Measurements from ENCODE around the gene TGFBR2. TPM values are rescaled to one million over a fixed set of nuclear protein-coding genes. Genes with fewer than 3 reads are reported as not detected.
A peak's percentile ranks its signal among the peaks of the same experiment; 100 is the strongest.

The TGFBR2 gene
- total and polyA plus RNA-seq, 5 donors = 77.7 to 255 (median 197) TPM

DNA sequence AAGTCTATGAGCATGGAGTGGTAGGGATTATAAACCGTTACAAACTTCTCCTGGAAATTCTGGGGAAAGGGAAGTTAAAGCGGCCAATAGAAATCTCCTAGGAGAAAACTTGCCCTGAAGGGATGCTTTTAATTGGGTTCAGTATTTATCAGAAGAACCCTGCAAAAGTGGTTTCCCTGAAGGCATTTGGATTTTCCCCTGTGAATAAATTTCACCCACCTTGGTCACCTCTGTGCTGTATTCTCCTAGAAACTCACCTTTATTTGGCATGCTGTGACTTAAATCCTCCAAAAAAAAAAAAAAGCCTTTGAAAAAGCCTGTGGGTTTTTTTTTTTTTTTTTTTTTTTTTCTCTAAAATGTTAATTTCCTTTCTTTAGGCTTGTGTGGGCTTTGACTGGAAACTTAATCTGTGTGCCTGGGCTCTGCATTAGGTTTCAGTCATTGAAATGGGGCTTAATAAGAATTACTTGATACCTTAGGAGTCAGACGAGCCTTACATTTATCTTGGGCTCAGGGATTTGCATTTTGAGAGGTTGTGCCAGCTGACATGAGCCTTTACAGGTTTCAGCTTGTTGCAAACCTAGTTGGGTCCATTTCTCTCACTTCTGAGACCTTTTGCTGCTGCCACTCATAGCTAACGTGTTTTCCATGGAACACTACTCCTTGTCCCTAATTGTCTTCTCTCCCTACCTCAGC, 22.0 kb downstream of the TGFBR2 start:
- WGBS = 50% methylated on average over 4 of the region's 4 CpGs
- intact Hi-C loops (cut with DNase I) = no loop called here
- no peaks in the 10 kb centered on the region for H3K27me3 ChIP-seq (ENCODE audit: control insufficient read depth, insufficient read depth)
- H3K4me1 ChIP-seq (ENCODE audit: control insufficient read depth, insufficient read depth, low read length) = peaks cover 33% of the 10 kb centered on the region
- DNase-seq (no peak), ATAC-seq (no peak)
- H3K27ac ChIP-seq (ENCODE audit: low read length) = peak overlapping the region; percentile 96
- H3K4me3 ChIP-seq (ENCODE audit: low read length) = no peak overlapping the region
- H3K9me3 ChIP-seq (ENCODE audit: control insufficient read depth, low read length) = no peaks in the 10 kb centered on the region

- intact Hi-C loops (cut with DNase I) = no loop called here
- H3K4me1 ChIP-seq (ENCODE audit: control insufficient read depth, insufficient read depth, low read length) = peaks cover 34% of the 10 kb centered on the region
- no peaks in the 10 kb centered on the region for H3K9me3 ChIP-seq (ENCODE audit: control insufficient read depth, low read length)
- no peak overlapping the region for H3K4me3 ChIP-seq (ENCODE audit: low read length)
- DNase-seq = no peak
- 66% methylated on average over 5 of the region's 5 CpGs for WGBS
- H3K27me3 ChIP-seq (ENCODE audit: control insufficient read depth, insufficient read depth) = no peaks in the 10 kb centered on the region
- peak; percentile 66 to 70 for ATAC-seq
- H3K27ac ChIP-seq (ENCODE audit: low read length) = peak overlapping the region; percentile 96
Observed at GRCh38 chr3:30628901-30629590, 22.6 kb downstream of the TGFBR2 start.

DNA sequence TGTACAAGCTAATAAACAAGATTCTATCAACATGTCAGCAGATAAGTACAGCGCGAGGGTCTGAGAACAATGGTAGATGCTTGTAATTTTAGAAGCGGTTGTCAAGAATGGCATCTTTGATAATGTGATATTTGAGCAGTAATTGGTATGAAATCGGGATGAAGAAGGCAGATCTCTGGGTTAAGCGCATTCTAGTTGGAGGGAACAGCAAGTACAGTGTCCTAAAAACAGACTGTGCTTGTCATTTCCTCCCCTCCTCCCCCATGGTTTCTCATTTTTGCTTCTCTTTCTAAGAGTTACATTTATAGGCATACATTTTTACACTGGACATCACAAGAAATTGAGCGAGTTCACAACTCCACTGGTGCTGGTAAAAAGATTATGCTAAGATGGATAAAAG, 23.3 kb downstream of the TGFBR2 start:
- peak overlapping the region; percentile 88 for H3K27ac ChIP-seq (ENCODE audit: low read length)
- ATAC-seq = peak; percentile 34 to 37
- 70% methylated on average over 6 of the region's 6 CpGs for WGBS
- H3K9me3 ChIP-seq (ENCODE audit: control insufficient read depth, low read length) = no peaks in the 10 kb centered on the region
- intact Hi-C loops (cut with DNase I) = no loop called here
- H3K4me1 ChIP-seq (ENCODE audit: control insufficient read depth, insufficient read depth, low read length) = peaks cover 34% of the 10 kb centered on the region
- no peak for DNase-seq
- no peak overlapping the region for H3K4me3 ChIP-seq (ENCODE audit: low read length)
- no peaks in the 10 kb centered on the region for H3K27me3 ChIP-seq (ENCODE audit: control insufficient read depth, insufficient read depth)

GRCh38 chr3:30630238-30631030, 24.0 kb downstream of the TGFBR2 start:
- H3K4me3 ChIP-seq (ENCODE audit: low read length) = no peak overlapping the region

GRCh38 chr3:30631243-30631904, 25.0 kb downstream of the TGFBR2 start:
- intact Hi-C loops (cut with DNase I) = no loop called here
- Histone ChIP-seq H3K27me3 (ENCODE audit: control insufficient read depth, insufficient read depth) (no peaks in the 10 kb centered on the region), H3K4me1 (ENCODE audit: control insufficient read depth, insufficient read depth, low read length) (peaks cover 31% of the 10 kb centered on the region), H3K4me3 (ENCODE audit: low read length) (no peak overlapping the region), H3K27ac (ENCODE audit: low read length) (peak overlapping the region; percentile 71), H3K9me3 (ENCODE audit: control insufficient read depth, low read length) (no peaks in the 10 kb centered on the region)
- no peak for ATAC-seq
- DNase-seq = no peak
- 78% methylated on average over 7 of the region's 7 CpGs for WGBS

More at GRCh38 chr3:30630238-30631030, 24.0 kb downstream of the TGFBR2 start:
- intact Hi-C loops (cut with DNase I) = no loop called here
- peaks cover 34% of the 10 kb centered on the region for H3K4me1 ChIP-seq (ENCODE audit: control insufficient read depth, insufficient read depth, low read length)
- ATAC-seq (peak; percentile 36 to 42), DNase-seq (no peak)
- 54% methylated on average over 2 of the region's 2 CpGs for WGBS
- H3K27me3 ChIP-seq (ENCODE audit: control insufficient read depth, insufficient read depth) = no peaks in the 10 kb centered on the region
- no peaks in the 10 kb centered on the region for H3K9me3 ChIP-seq (ENCODE audit: control insufficient read depth, low read length)
- peak overlapping the region; percentile 88 for H3K27ac ChIP-seq (ENCODE audit: low read length)

DNA sequence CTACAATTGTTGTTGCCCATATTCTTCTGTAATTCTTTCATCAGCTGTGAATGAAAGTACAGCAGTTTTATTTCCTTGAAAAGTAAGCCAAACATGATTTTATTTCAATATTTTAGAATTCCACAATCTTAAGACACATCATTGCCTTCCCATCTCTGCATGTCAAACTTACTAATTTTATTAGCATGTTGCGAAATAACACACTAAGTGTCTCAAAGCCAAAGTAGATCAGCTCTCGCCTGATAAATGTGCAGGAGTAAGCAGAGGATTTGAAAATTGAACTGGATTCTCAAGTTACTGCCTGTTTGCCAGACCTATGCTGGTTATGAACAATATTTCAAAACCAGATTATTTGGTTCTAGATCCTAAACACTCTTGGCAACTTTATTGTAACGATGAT, 25.7 kb downstream of the TGFBR2 start:
- H3K4me3 ChIP-seq (ENCODE audit: low read length) = no peak overlapping the region
- no peaks in the 10 kb centered on the region for H3K9me3 ChIP-seq (ENCODE audit: control insufficient read depth, low read length)
- H3K27me3 ChIP-seq (ENCODE audit: control insufficient read depth, insufficient read depth) = no peaks in the 10 kb centered on the region
- H3K4me1 ChIP-seq (ENCODE audit: control insufficient read depth, insufficient read depth, low read length) = peaks cover 28% of the 10 kb centered on the region
- DNase-seq (no peak), ATAC-seq (no peak)
- H3K27ac ChIP-seq (ENCODE audit: low read length) = no peak overlapping the region
- WGBS = 60% methylated on average over 3 of the region's 3 CpGs
- intact Hi-C loops (cut with DNase I) = no loop called here

- H3K27ac ChIP-seq (ENCODE audit: low read length) = no peak overlapping the region
- DNase-seq = no peak
- H3K9me3 ChIP-seq (ENCODE audit: control insufficient read depth, low read length) = no peaks in the 10 kb centered on the region
- peaks cover 28% of the 10 kb centered on the region for H3K4me1 ChIP-seq (ENCODE audit: control insufficient read depth, insufficient read depth, low read length)
- H3K27me3 ChIP-seq (ENCODE audit: control insufficient read depth, insufficient read depth) = no peaks in the 10 kb centered on the region
- no peak for ATAC-seq
- 55% methylated on average over 1 of the region's 1 CpG for WGBS
- H3K4me3 ChIP-seq (ENCODE audit: low read length) = no peak overlapping the region
- intact Hi-C loops (cut with DNase I) = no loop called here
Observed at GRCh38 chr3:30632521-30632920, 26.1 kb downstream of the TGFBR2 start.

DNA sequence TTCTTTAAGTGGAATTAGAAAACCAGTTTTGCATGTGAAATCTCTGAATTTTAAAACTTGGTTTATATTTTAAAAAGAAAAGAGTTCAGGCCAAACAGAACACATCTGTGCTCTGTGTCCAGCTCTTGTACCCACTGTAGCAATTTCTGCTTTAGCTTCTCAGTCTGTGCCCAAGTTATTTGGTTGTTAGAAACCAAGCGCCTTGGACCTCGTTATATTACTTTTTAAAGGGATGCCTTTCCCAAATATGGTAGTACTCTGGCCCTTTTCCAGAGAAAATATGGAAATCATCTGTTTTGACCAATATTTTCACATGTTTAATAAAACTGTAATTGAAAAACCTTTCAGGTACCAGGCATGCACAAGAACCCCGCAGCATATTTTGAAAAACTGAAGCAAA, 27.3 kb downstream of the TGFBR2 start:
- H3K27me3 ChIP-seq (ENCODE audit: control insufficient read depth, insufficient read depth) = no peaks in the 10 kb centered on the region
- H3K4me3 ChIP-seq (ENCODE audit: low read length) = no peak overlapping the region
- H3K4me1 ChIP-seq (ENCODE audit: control insufficient read depth, insufficient read depth, low read length) = peaks cover 27% of the 10 kb centered on the region
- H3K27ac ChIP-seq (ENCODE audit: low read length) = no peak overlapping the region
- intact Hi-C loops (cut with DNase I) = no loop called here
- no peak for DNase-seq
- H3K9me3 ChIP-seq (ENCODE audit: control insufficient read depth, low read length) = no peaks in the 10 kb centered on the region
- no peak for ATAC-seq
- 67% methylated on average over 3 of the region's 3 CpGs for WGBS

- Histone ChIP-seq H3K27me3 (ENCODE audit: control insufficient read depth, insufficient read depth) (no peaks in the 10 kb centered on the region), H3K27ac (ENCODE audit: low read length) (no peak overlapping the region), H3K9me3 (ENCODE audit: control insufficient read depth, low read length) (no peaks in the 10 kb centered on the region), H3K4me3 (ENCODE audit: low read length) (no peak overlapping the region), H3K4me1 (ENCODE audit: control insufficient read depth, insufficient read depth, low read length) (peaks cover 23% of the 10 kb centered on the region)
- ATAC-seq (no peak), DNase-seq (no peak)
- WGBS = 37% methylated on average over 3 of the region's 3 CpGs
- intact Hi-C loops (cut with DNase I) = no loop called here
Observed at GRCh38 chr3:30634761-30635735, 28.6 kb downstream of the TGFBR2 start.

Measured in right cardiac atrium (tissue), 5 donors.